Measurements from ENCODE around the gene ITIH1.

GRCh38 chr3:52739730-52740129, 37.7 kb upstream of the ITIH1 start:
- TF ChIP-seq POLR2A (IDR thresholded peaks at IDR 0.05) (no peak), CTCF (IDR thresholded peaks at IDR 0.05) (no peak)
